Neural cell (in vitro differentiated cells): Measurements from ENCODE around the gene RADX.

Experiments
- CTCF ChIP-seq: fragments of 450-650 bp; IDR thresholded peaks from 2 replicates; pipeline ENCODE4 v1.5.1; 2014; ENCODE audit warnings: antibody characterized with exemption, mild to moderate bottlenecking, moderate library complexity; ENCODE audit not compliant: poor library complexity, severe bottlenecking
- EP300 ChIP-seq: fragments of 450-650 bp; conservative IDR thresholded peaks from 2 replicates; pipeline ENCODE4 v1.6.1; 2014; ENCODE audit warnings: antibody characterized with exemption, mild to moderate bottlenecking, moderate library complexity; ENCODE audit not compliant: poor library complexity, severe bottlenecking
- EZH2 ChIP-seq: fragments of 200-600, 300-800 bp; shearing (Covaris generic), sonication (generic); IDR thresholded peaks from 2 replicates; pipeline ENCODE4 v1.6.1; 2014; ENCODE audit warnings: antibody characterized with exemption, low read length, borderline replicate concordance, mild to moderate bottlenecking; ENCODE audit not compliant: insufficient read depth, poor library complexity, severe bottlenecking
- MXI1 ChIP-seq: fragments of 450-650 bp; conservative IDR thresholded peaks from 2 replicates; pipeline ENCODE4 v1.6.1; 2014; ENCODE audit warnings: antibody characterized with exemption, mild to moderate bottlenecking; ENCODE audit not compliant: poor library complexity, severe bottlenecking
- POLR2AphosphoS5 ChIP-seq: IDR thresholded peaks from 2 replicates; pipeline ENCODE4 v1.6.1; 2012
- RAD21 ChIP-seq: fragments of 450-650 bp; conservative IDR thresholded peaks from 2 replicates; pipeline ENCODE4 v1.6.1; 2014; ENCODE audit warnings: antibody characterized with exemption, mild to moderate bottlenecking, moderate library complexity
- REST ChIP-seq: IDR thresholded peaks from 2 replicates; pipeline ENCODE4 v1.6.1; 2012; ENCODE audit warnings: borderline replicate concordance
- SMC3 ChIP-seq: fragments of 450-650 bp; conservative IDR thresholded peaks from 2 replicates; pipeline ENCODE4 v1.6.1; 2014; ENCODE audit warnings: antibody characterized with exemption, mild to moderate bottlenecking, moderate library complexity; ENCODE audit not compliant: poor library complexity
- TAF1 ChIP-seq: IDR thresholded peaks from 2 replicates; pipeline ENCODE4 v1.6.1; 2012; ENCODE audit warnings: low read depth

GRCh38 chrX:106680716-106681115 lies 68.9 kb downstream of the RADX start:
- no peak for TF ChIP-seq CTCF
- no peak for TF ChIP-seq MXI1
- no peak for TF ChIP-seq EZH2
- no peak for TF ChIP-seq SMC3
- no peak for TF ChIP-seq POLR2AphosphoS5
- no peak for TF ChIP-seq EP300
- TF ChIP-seq RAD21, result no peak
- no peak for TF ChIP-seq REST
- no peak for TF ChIP-seq TAF1
